Activated CD4-positive, alpha-beta T cell treated with anti-CD3 and anti-CD28 coated beads for 24 hours (primary cell): Measurements from ENCODE around the gene ZNF555.

Experiments used
- DNase-seq, 2 donors: peaks; one replicate each; pipeline ENCODE4 v3.0.0-alpha.2; 2020; ENCODE audit warnings: low read depth in 2 of 2

Gene ZNF555

GRCh38 chr19:2824129-2824528 is 17.1 kb upstream of the ZNF555 start:
- DNase-seq = no peak

GRCh38 chr19:2827022-2827421 is 14.3 kb upstream of the ZNF555 start:
- no peak for DNase-seq

- no peak for DNase-seq
Measured at GRCh38 chr19:2827840-2828489, 13.3 kb upstream of the ZNF555 start.

GRCh38 chr19:2834294-2834871 is 6.9 kb upstream of the ZNF555 start:
- DNase-seq = no peak

GRCh38 chr19:2837430-2837829 is 3.8 kb upstream of the ZNF555 start:
- DNase-seq = no peak

GRCh38 chr19:2841855-2842574 is 740 bp downstream of the ZNF555 start:
- no peak for DNase-seq

DNA sequence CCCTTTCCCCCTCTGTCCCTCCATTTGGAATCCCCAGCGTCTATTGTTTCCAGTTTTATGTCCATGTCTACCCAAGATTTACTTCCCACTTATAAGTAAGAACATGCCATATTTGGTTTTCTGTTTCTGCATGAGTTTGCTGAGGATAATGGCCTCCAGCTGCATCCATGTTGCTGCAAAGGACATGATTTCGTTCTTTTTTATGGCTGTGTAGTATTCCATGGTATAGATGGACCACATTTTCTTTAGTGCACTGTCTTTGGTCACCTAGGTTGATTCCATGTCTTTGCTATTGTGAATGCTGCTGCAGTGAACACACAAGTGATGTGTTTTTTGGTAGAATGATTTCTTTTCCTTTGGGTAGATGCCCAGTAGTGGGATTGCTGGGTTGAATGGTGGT is 3.8 kb downstream of the ZNF555 start:
- DNase-seq = no peak

- no peak for DNase-seq
Measured at GRCh38 chr19:2846180-2846894, 5.1 kb downstream of the ZNF555 start.

GRCh38 chr19:2847507-2847906 is 6.2 kb downstream of the ZNF555 start:
- DNase-seq = no peak

DNA sequence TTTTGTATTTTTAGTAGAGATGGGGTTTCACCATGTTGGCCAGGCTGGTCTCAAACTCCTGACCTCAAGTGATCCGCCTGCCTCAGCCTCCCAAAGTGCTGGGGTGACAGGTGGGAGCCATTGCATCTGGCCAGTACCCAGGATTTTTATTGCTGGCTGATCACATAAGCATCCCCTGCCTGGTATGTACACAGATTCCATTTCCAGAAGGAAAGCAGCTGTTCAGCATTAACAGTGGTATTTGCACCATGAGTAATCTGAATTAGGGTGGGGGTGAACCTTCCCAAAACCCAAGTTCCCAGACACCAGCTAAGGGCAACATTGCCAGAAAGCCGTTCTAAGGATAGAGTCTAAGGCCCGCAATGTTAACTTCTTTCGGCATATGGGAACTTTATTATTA is 7.3 kb downstream of the ZNF555 start:
- DNase-seq = no peak

DNA sequence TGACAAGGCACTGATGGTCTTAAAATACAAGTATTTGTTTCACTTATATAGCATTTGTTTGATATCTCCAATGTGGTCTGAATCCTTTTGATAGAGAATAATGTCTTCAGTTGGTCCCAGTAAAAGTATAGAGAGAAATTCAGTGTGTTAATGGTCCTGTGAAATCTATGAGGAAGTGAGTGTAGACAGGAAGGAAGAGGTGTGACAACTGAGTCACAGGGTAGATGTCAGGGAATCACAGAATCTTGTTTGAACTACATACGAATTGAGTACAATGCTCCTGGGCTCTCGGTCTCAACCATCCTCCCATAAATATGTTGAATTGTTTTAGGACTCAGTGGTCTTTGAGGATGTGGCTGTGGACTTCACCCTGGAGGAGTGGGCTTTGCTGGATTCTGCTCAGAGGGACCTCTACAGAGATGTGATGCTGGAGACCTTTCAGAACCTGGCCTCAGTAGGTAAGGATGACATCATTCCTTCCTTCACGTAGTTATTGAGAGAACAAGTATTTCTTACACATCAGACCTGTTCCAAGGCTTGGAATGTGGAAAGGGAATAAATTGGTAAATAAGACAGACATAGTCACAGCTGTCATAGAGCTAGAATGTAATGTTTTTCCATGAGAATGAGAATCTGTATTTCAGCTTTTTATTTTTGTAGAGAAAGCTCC is 9.1 kb downstream of the ZNF555 start:
- DNase-seq = no peak

GRCh38 chr19:2852598-2852997 is 11.3 kb downstream of the ZNF555 start:
- DNase-seq = no peak

- no peak for DNase-seq
Measured at GRCh38 chr19:2853015-2853606, 11.8 kb downstream of the ZNF555 start.

GRCh38 chr19:2854849-2855248 is 13.6 kb downstream of the ZNF555 start:
- no peak for DNase-seq

DNA sequence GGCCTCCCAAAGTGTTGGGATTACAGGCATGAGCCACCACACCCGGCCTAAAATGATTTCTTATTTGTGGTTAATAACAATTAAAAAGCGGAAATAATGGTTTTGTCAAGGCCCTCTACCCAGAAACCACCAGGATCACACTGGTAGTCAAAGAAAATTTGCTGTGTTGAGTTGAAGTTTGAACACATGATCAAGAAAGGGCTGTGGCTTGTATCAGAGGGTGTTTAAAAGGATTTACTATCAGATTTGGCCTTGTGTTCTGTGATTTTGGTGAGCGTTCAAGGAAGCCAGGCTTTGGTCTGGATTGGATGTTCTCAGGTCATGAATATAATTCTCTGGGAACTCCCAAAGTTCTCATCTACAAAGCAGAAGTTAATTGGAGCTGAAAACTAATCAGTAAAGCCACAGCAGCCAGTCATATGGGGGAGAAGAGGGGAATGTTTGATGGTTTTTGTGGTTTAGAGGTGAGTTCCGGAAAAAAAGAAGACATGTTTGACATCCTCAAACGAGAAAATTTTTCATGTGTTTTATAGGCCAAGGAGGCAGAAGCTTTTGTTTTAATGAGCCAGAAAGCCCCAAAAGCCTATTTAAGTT is 15.3 kb downstream of the ZNF555 start:
- DNase-seq = no peak

GRCh38 chr19:2858864-2859263 is 17.6 kb downstream of the ZNF555 start:
- DNase-seq = no peak

GRCh38 chr19:2863816-2864215 is 22.5 kb downstream of the ZNF555 start:
- DNase-seq = no peak

DNA sequence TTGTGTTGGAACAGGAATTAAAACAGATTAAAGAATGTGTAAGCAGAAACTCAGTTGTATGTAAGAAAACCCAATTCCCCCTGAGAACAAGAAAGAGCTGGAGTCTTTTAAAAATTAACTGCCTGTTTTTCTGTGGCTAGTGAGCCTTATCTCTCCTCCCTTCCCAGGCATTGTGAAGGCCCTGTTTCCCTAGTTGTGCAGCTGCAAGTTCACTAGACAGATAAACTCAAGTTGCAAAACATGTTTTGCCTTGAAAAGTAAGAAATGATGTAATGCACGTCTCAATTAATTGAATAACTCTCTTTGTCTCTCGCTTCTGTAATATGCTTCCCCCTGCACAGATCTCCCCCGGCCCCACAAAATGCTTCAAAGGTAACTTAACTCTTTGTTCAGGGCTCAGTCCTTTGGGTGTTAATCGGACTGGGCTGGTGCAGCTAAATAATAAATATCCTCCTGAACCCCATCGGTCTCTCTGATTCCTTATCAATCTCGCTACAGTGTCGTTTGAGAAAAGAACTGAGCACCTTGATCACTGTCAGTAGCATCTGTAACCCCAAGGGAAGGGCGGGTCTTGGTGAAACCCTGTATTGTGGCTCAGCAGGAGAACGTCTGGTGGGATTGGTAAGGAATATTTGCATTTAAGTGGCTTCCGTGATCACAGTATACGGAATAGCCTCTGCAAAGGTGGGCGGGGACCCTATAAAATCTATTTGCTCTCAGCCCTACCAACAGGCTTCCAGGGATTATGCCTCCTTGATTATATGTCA is 24.2 kb downstream of the ZNF555 start:
- no peak for DNase-seq

- no peak for DNase-seq
Measured at GRCh38 chr19:2866495-2867024, 25.3 kb downstream of the ZNF555 start.
